ENCODE results near the gene MPO.

- TF ChIP-seq, protein P1, sequence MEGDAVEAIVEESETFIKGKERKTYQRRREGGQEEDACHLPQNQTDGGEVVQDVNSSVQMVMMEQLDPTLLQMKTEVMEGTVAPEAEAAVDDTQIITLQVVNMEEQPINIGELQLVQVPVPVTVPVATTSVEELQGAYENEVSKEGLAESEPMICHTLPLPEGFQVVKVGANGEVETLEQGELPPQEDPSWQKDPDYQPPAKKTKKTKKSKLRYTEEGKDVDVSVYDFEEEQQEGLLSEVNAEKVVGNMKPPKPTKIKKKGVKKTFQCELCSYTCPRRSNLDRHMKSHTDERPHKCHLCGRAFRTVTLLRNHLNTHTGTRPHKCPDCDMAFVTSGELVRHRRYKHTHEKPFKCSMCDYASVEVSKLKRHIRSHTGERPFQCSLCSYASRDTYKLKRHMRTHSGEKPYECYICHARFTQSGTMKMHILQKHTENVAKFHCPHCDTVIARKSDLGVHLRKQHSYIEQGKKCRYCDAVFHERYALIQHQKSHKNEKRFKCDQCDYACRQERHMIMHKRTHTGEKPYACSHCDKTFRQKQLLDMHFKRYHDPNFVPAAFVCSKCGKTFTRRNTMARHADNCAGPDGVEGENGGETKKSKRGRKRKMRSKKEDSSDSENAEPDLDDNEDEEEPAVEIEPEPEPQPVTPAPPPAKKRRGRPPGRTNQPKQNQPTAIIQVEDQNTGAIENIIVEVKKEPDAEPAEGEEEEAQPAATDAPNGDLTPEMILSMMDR (IDR thresholded peaks at IDR 0.05) = no peak
- TF ChIP-seq POLR2A (IDR thresholded peaks at IDR 0.05) = no peak
Observed at GRCh38 chr17:58227733-58228132, 53.0 kb downstream of the MPO start.
